ENCODE measurements around the gene RNF4.

Gene RNF4

DNA sequence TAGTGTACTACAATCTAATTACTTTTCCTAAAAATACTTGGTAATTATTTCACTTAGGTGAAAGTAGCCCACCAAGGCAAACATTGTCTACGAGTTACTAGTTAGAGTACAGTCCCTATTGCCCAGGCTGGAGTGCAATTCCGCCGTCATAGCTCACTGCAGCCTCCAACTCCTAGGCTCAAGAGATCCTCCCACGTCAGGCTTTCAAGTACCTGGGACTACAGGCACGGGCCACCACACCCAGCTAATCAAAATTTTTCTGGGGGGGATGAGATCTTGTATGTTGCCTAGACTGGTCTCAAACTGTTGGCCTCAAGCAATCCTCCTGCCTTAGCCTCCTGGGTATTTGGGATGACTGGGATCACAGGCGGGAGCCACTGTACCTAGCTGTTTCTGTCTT, 89.4 kb downstream of the RNF4 start:
- in situ Hi-C loops (cut with MboI; ENCODE audit: low pct_unique_long_range_greater_than_20kb, low sequenced_read_pairs), result no loop called here
- DNase-seq, result no peak

DNA sequence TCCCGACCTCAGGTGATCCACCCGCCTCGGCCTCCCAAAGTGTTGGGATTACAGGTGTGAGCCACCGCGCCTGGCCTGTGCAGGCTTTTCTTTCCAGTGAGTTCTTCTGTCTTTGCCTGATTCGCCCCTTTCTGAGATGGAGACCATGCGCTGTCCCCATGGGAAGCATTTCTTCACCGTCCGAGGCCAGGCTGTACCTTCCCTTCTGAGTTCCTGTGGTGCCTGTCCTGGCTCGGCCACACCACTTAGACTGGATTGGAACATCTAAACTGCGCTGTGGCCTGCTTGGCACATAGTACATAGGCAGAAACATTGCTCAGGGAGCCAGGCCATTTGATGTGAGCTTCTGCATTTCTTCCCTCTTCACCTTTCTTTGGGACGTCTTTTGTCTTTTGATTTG, 91.3 kb downstream of the RNF4 start:
- no peak for DNase-seq
- in situ Hi-C loops (cut with MboI; ENCODE audit: low pct_unique_long_range_greater_than_20kb, low sequenced_read_pairs), result no loop called here
